ENCODE measurements around the gene LRRC45. TPM values are rescaled to one million over a fixed set of nuclear protein-coding genes. Genes with fewer than 3 reads are reported as not detected.

Gene LRRC45
- total and polyA plus RNA-seq, 2 of the 4 experiments (the other 2 are of a cell fraction): 7.2 to 10.2 TPM

GRCh38 chr17:82020572-82021106 lies 2.5 kb upstream of the LRRC45 start:
- ATAC-seq (ENCODE audit: low read depth) (no peak), DNase-seq (no peak)
- whole genome bisulfite sequencing, 2 experiments (ENCODE audit: extremely low coverage in 2 of 2, insufficient read length in 1 of 2): 89% methylated on average over 12 of the region's 14 CpGs; no CpG with 5 or more reads in 1 of the 2 experiments
- H3K4me2 ChIP-seq (ENCODE audit: low read depth, low read length): no peak overlapping the region
- no peak overlapping the region for H3K18ac ChIP-seq (ENCODE audit: low read depth, low read length)
- H2AFZ ChIP-seq (replicated peaks; ENCODE audit: low read length, poor library complexity): peak overlapping the region; percentile 26
- no peak overlapping the region for H3K4me3 ChIP-seq (ENCODE audit: insufficient read depth, low read depth, low read length)
- H3K14ac ChIP-seq (replicated peaks; ENCODE audit: low read depth, low read length): no peak overlapping the region
- H3K27me3 ChIP-seq (ENCODE audit: control insufficient read depth, insufficient read depth, low read length): no peaks in the 10 kb centered on the region
- no peak overlapping the region for H2BK15ac ChIP-seq (ENCODE audit: low read depth, low read length)
- H2BK20ac ChIP-seq (ENCODE audit: low read depth, low read length): no peak overlapping the region
- dilution Hi-C loops (cut with HindIII; ENCODE audit: low sequenced_read_pairs, unreplicated experiment): no loop called here
- no peaks in the 10 kb centered on the region for H3K9me1 ChIP-seq (ENCODE audit: insufficient read depth, low read length)
- no peak overlapping the region for H3K27ac ChIP-seq (ENCODE audit: insufficient read depth, low read length)
- peaks cover 6% of the 10 kb centered on the region; the same call in 1 of the 2 replicates for H3K36me3 ChIP-seq (ENCODE audit: control insufficient read depth, insufficient read depth, low read length)
- POLR2A ChIA-PET (ENCODE audit: unreplicated experiment): no interaction called here
- peak overlapping the region; percentile 97 for H2AK9ac ChIP-seq (replicated peaks; ENCODE audit: low read depth, low read length, poor library complexity)
- peaks cover 24% of the 10 kb centered on the region for H4K20me1 ChIP-seq (ENCODE audit: insufficient read depth, low read length)
- H4K8ac ChIP-seq (ENCODE audit: low read depth in 2 of 2, low read length in 2 of 2): no peak overlapping the region
- no peak overlapping the region for H2BK120ac ChIP-seq (ENCODE audit: low read depth, low read length)
- peaks cover 13% of the 10 kb centered on the region for H3K4me1 ChIP-seq (ENCODE audit: control insufficient read depth, insufficient read depth, low read length)
- BruUV-seq (replicated peaks): no TSS peak
- intact Hi-C loops (cut with micrococcal nuclease): loop anchor here (1.0 kb wide), 1 partner anchor 61 kb away; no protein-coding TSS in a partner anchor
- H2BK5ac ChIP-seq (ENCODE audit: low read depth, low read length, poor library complexity, severe bottlenecking): no peak overlapping the region
- H3K9ac ChIP-seq (ENCODE audit: low read depth, low read length): no peak overlapping the region
- TF ChIP-seq USF2 (IDR thresholded peaks at IDR 0.05; ENCODE audit: low read depth, low read length) (no peak), NFE2L2 (IDR thresholded peaks at IDR 0.05; ENCODE audit: low read depth, low read length) (no peak)
- no peak overlapping the region; the same call in 1 of the 2 replicates for H3K4ac ChIP-seq (ENCODE audit: low read depth, low read length)
- H4K91ac ChIP-seq (ENCODE audit: insufficient read depth, low read depth, low read length): no peak overlapping the region
- in situ Hi-C loops (cut with MboI; ENCODE audit: low sequenced_read_pairs): no loop called here
- H4K5ac ChIP-seq (ENCODE audit: low read depth, low read length): no peak overlapping the region
- no peaks in the 10 kb centered on the region for H3K9me3 ChIP-seq (ENCODE audit: control insufficient read depth, insufficient read depth, low read length)
- H3K56ac ChIP-seq (ENCODE audit: extremely low read depth, insufficient read depth, low read length): no peak overlapping the region
- peak overlapping the region; percentile 69; the same call in 1 of the 2 replicates for H2AK5ac ChIP-seq (ENCODE audit: low read depth, low read length)
- H3K23ac ChIP-seq (ENCODE audit: low read depth, low read length): no peak overlapping the region
- CTCF ChIA-PET: interaction anchor here (0.9 to 3.6 kb wide), 6 partner anchors 16 to 71 kb away, joined by 3 to 17 read pairs (median 4); partner anchors contain the start of genes DCXR and NOTUM
- H3K79me1 ChIP-seq (ENCODE audit: low read depth in 1 of 2, low read length in 2 of 2): peaks cover 12 to 46% of the 10 kb centered on the region in 2 experiments

All from IMR-90 (cell line).